Immature natural killer cell (primary cell): ENCODE measurements around the gene DYNLRB1. TPM values are rescaled to one million over a fixed set of nuclear protein-coding genes. Genes with fewer than 3 reads are reported as not detected.

Source experiments
- DNase-seq, 3 donors: peaks; one replicate each; pipeline ENCODE4 v3.0.0; 2022; ENCODE audit warnings: mixed read lengths in 1 of 3
- H3K27ac Mint-ChIP-seq, 6 donors: one replicate each; pipeline ENCODE4 v1.8.0; 2020; ENCODE audit warnings: mixed read lengths in 6 of 6, mild to moderate bottlenecking in 5 of 6, inconsistent platforms in 4 of 6, moderate library complexity in 3 of 6
- H3K27me3 Mint-ChIP-seq, 3 donors: one replicate each; pipeline ENCODE4 v1.8.0; 2020 to 2021; ENCODE audit warnings: low read depth in 3 of 3, mild to moderate bottlenecking in 3 of 3, mixed read lengths in 3 of 3, moderate library complexity in 3 of 3, inconsistent platforms in 1 of 3
- H3K36me3 Mint-ChIP-seq, 3 donors: one replicate each; pipeline ENCODE4 v1.8.0; 2020; ENCODE audit warnings: mixed read lengths in 3 of 3, inconsistent platforms in 2 of 3, mild to moderate bottlenecking in 2 of 3
- H3K4me1 Mint-ChIP-seq, 2 donors: one replicate each; pipeline ENCODE4 v1.8.0; 2020; ENCODE audit warnings: inconsistent platforms in 2 of 2, mild to moderate bottlenecking in 2 of 2, mixed read lengths in 2 of 2, moderate library complexity in 1 of 2
- H3K4me3 Mint-ChIP-seq, 5 donors: one replicate each; pipeline ENCODE4 v1.8.0; 2020; ENCODE audit warnings: mild to moderate bottlenecking in 5 of 5, mixed read lengths in 5 of 5, inconsistent platforms in 3 of 5, moderate library complexity in 3 of 5
- H3K9me3 Mint-ChIP-seq, 6 donors: one replicate each; pipeline ENCODE4 v1.8.0; 2020; ENCODE audit warnings: mild to moderate bottlenecking in 6 of 6, mixed read lengths in 6 of 6, inconsistent platforms in 4 of 6, moderate library complexity in 3 of 6
- polyA plus RNA-seq, 3 donors: library from polyadenylated mRNA; unstranded; fragments of 300-500 nt; fragmentation: Illumina TruSeq; gene quantifications; one replicate each; pipeline ENCODE4 v1.2.3, GENCODE V29; 2021

Gene DYNLRB1
- polyA plus RNA-seq, 3 donors from 2014 or later: 238 to 307 (median 242) TPM

DNA sequence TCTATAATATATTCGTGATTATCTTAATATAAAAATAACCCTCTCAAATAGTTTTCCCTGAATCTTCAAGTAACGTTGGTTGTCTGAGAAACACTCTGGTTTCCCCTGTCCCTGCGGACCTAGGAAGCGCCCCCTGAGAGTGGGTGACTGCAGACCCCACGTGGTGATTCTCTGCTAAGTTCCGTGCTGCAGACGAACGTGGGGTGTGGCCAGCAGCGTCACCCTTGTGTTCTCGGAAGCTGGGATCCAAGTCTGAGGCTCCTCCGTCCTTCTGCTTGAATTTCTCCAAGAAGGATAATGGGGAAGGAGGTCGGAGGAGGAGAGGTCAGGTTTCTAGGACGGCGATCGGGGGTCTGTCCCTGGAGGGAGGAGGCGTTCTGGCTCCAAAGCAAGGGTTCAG, 25.7 kb downstream of the DYNLRB1 start:
- Mint-ChIP-seq H3K9me3 (no peaks in the 10 kb centered on the region), H3K27ac (peak overlapping the region in 2 of 6 donors; percentile 57 to 64), H3K4me3 (no peak overlapping the region), H3K36me3 (peaks cover 3 to 26% (median 5%) of the 10 kb centered on the region in 3 donors), H3K27me3 (peaks cover 0 to 4% (median 4%) of the 10 kb centered on the region in 3 donors), H3K4me1 (peaks cover 25 to 27% of the 10 kb centered on the region in 2 donors)
- no peak for DNase-seq

DNA sequence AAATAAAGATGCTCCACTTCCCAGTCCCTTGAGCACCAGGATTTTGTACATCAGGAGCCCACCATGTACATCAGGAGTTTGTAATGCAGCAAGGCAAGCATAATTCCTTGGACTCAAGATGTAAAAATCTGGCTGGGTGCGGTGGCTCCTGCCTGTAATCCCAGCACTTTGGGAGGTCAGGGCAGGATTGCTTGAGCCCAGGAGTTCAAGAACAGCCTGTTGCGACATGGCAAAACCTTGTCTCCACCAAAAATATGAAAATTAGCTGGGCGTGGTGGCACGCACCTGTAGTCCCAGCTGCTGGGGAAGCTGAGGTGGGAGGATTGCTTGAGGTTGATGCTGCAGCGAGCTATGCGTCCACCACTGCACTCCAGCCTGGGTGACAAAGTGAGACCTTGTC, 26.2 kb downstream of the DYNLRB1 start:
- Mint-ChIP-seq H3K4me1 (peaks cover 25 to 27% of the 10 kb centered on the region in 2 donors), H3K4me3 (no peak overlapping the region), H3K36me3 (peaks cover 4 to 26% (median 5%) of the 10 kb centered on the region in 3 donors), H3K27me3 (peaks cover 2 to 4% (median 4%) of the 10 kb centered on the region in 3 donors), H3K9me3 (no peaks in the 10 kb centered on the region), H3K27ac (peak overlapping the region in 1 of 6 donors; percentile 42)
- no peak for DNase-seq

DNA sequence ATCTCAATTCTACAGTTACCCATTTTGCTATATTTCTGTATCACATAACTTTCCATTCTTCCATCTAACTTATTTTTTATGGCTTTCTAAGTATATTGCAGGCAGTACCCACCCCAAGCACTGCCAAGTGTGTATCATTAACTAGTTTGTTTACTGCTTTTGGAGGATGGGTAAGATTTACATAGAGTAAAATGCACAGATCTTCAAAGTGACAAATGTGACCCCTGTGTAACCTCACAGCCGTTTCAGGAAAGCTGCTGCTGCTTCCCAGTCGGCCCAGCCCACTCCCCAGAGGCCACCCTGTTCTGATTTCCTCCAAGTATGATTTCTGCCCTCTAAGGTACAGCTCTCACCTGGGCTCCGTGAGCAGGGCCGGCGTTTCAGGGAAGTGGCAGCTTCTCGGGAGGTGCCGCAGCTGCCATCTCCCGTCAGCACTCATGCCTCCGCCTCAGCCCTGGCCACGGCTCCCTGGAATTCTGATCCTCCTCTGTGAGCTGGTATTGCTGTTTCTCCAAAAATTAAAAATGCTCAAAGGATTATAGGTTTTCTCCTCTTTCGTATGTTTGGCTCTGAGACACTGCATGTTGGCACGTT, 27.3 kb downstream of the DYNLRB1 start:
- DNase-seq: no peak
- Mint-ChIP-seq H3K27ac (peak overlapping the region in 1 of 6 donors; percentile 57), H3K4me3 (no peak overlapping the region), H3K4me1 (peaks cover 24 to 27% of the 10 kb centered on the region in 2 donors), H3K27me3 (peaks cover 4 to 6% (median 4%) of the 10 kb centered on the region in 3 donors), H3K9me3 (no peaks in the 10 kb centered on the region), H3K36me3 (peaks cover 4 to 25% (median 5%) of the 10 kb centered on the region in 3 donors)

DNA sequence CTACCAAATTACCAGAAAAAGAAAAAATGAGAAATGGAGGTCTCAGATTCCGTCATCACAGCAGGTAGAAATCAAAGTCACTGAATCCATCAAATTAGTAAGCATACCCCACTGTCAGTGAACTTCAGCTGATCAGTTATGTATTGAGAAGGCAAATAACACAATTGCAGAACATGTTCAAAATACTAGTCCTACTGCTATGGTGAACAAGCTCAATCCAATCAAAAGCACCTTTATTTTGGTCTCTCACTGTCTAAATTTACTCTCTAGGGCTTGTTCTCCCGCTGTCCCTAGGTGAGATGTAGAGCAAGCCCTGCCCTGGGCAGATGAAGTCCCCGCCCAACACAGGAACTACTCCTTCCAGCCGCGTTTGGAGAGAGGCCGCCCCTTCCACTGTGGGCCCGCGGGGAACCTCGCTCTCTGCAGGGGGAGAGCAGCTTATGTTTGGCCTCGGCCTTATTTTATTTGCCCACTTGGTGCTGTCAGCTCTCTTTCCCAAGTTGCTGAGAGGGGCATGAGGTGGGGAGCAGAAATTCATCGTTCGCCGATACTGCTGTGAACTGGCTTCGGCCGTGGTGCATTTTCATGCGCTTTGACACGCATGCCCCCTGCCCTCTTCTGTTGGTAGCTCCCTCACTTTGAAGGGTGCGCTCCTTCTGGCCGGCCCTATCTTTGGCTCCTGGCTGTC, 28.0 kb downstream of the DYNLRB1 start:
- DNase-seq: no peak
- Mint-ChIP-seq H3K4me3 (peak overlapping the region in 3 of 5 donors; percentile 27 to 54 (median 48)), H3K27ac (peak overlapping the region in 3 of 6 donors; percentile 28 to 47 (median 45)), H3K36me3 (peaks cover 4 to 19% (median 5%) of the 10 kb centered on the region in 3 donors), H3K27me3 (peaks cover 4 to 6% (median 5%) of the 10 kb centered on the region in 3 donors), H3K9me3 (no peaks in the 10 kb centered on the region), H3K4me1 (peaks cover 22 to 27% of the 10 kb centered on the region in 2 donors)

- H3K36me3 Mint-ChIP-seq: peaks cover 0 to 4% (median 3%) of the 10 kb centered on the region in 3 donors
- DNase-seq: no peak
- H3K27ac Mint-ChIP-seq: peak overlapping the region in 1 of 6 donors; percentile 7
- H3K27me3 Mint-ChIP-seq: peaks cover 4 to 7% (median 6%) of the 10 kb centered on the region in 3 donors
- no peaks in the 10 kb centered on the region for H3K9me3 Mint-ChIP-seq
- H3K4me1 Mint-ChIP-seq: peaks cover 7 to 10% of the 10 kb centered on the region in 2 donors
- no peak overlapping the region for H3K4me3 Mint-ChIP-seq
These were observed 30.5 kb downstream of the DYNLRB1 start for GRCh38 chr20:34546751-34547181.

- peaks cover 7 to 10% of the 10 kb centered on the region in 2 donors for H3K4me1 Mint-ChIP-seq
- H3K27ac Mint-ChIP-seq: peak overlapping the region in 1 of 6 donors; percentile 40
- H3K9me3 Mint-ChIP-seq: no peaks in the 10 kb centered on the region
- peaks cover 0 to 4% (median 3%) of the 10 kb centered on the region in 3 donors for H3K36me3 Mint-ChIP-seq
- DNase-seq: no peak
- peaks cover 4 to 12% (median 6%) of the 10 kb centered on the region in 3 donors for H3K27me3 Mint-ChIP-seq
- H3K4me3 Mint-ChIP-seq: no peak overlapping the region
These were observed 31.8 kb downstream of the DYNLRB1 start for GRCh38 chr20:34547844-34548613.

DNA sequence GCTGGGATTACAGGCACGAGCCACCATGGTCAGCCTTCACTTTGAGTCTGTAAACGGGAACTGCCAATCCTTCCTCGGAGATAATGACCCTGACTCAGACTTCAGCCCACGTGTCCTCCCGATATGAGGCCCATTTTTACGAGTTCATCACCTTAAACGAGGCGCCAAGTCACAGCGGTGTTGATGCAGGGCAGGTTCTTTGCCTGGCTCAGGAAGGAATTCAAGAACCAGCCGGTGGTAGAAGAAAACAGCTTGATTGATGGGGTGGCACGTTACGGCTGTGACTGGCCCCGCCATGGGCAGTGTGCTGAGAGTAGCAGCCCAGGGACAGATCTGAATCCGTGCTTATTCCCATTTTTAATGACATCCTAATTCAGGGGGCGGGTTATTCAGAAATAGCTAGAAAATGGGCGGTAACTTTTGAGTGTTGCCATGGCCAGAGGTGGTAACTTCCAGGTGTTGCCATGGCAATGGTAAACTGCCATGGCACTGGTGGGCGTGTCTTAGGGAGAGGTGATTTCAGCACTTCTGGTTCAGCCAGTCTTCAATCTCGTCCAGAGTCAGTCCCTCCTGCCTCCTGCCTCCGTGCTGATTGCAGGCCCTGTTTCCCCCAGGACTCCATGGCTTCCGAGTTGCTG, 33.2 kb downstream of the DYNLRB1 start:
- no peak for DNase-seq
- H3K27ac Mint-ChIP-seq: no peak overlapping the region
- peaks cover 0 to 4% (median 0%) of the 10 kb centered on the region in 3 donors for H3K36me3 Mint-ChIP-seq
- H3K4me3 Mint-ChIP-seq: no peak overlapping the region
- peaks cover 4 to 5% of the 10 kb centered on the region in 2 donors for H3K4me1 Mint-ChIP-seq
- H3K27me3 Mint-ChIP-seq: peaks cover 4 to 12% (median 6%) of the 10 kb centered on the region in 3 donors
- H3K9me3 Mint-ChIP-seq: no peaks in the 10 kb centered on the region

DNA sequence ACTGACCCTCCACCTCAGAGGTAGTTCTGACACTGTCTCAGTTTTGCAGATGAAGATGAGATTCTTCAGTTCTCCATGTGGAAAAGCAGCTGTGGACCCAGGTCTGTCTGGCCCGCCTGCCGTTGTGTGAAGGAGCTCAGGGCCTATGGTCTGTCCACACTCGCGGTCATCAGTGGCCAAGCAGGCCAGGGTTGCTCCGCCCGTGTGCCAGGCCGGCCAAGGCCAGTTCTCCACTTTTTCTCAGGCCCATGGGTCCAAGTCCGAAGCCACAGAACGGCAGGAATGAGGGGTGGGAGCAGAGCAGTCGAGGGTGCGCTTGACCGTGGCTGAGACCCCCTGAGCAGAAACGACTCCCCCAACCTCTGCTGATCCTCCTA, 33.7 kb downstream of the DYNLRB1 start:
- Mint-ChIP-seq H3K27ac (no peak overlapping the region), H3K4me3 (no peak overlapping the region), H3K27me3 (peaks cover 4 to 9% (median 6%) of the 10 kb centered on the region in 3 donors), H3K36me3 (peaks cover 0 to 4% (median 0%) of the 10 kb centered on the region in 3 donors), H3K4me1 (no peaks in the 10 kb centered on the region), H3K9me3 (no peaks in the 10 kb centered on the region)
- no peak for DNase-seq

GRCh38 chr20:34552569-34552968, 36.3 kb downstream of the DYNLRB1 start:
- Mint-ChIP-seq H3K4me1 (peaks cover 0 to 5% of the 10 kb centered on the region in 2 donors), H3K4me3 (no peak overlapping the region), H3K36me3 (no peaks in the 10 kb centered on the region), H3K27ac (peak overlapping the region in 3 of 6 donors; percentile 34 to 74 (median 53)), H3K9me3 (no peaks in the 10 kb centered on the region), H3K27me3 (peaks cover 0 to 7% (median 3%) of the 10 kb centered on the region in 3 donors)
- DNase-seq: no peak

DNA sequence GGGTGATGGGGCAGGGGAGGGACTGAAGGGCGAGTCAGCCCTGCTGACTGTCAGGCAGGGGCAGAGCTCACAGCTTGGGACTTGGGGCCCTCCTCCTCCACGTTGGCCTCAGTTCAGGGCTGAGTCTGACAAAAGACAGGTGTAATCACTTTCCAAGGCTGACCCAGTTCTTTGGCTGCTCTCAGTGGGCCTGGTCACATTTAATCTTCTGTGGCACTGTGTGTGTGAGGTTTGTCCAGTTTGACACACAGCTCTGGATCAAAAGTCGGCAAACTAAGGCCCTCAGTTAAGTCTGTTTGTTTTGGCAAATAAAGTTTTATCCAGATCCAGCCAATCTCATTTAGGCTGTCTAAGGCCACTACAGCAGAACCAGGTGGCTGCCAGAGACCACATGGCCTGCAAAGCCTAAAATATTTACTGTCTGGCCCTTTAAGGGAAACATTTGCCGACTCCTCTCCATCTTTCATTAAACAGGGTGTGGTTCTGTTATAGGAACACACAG, 37.2 kb downstream of the DYNLRB1 start:
- no peaks in the 10 kb centered on the region for H3K9me3 Mint-ChIP-seq
- peaks cover 8 to 10% of the 10 kb centered on the region in 2 donors for H3K4me1 Mint-ChIP-seq
- no peaks in the 10 kb centered on the region for H3K36me3 Mint-ChIP-seq
- H3K27ac Mint-ChIP-seq: no peak overlapping the region
- DNase-seq: no peak
- peaks cover 4 to 14% (median 5%) of the 10 kb centered on the region in 3 donors for H3K27me3 Mint-ChIP-seq
- H3K4me3 Mint-ChIP-seq: no peak overlapping the region

DNA sequence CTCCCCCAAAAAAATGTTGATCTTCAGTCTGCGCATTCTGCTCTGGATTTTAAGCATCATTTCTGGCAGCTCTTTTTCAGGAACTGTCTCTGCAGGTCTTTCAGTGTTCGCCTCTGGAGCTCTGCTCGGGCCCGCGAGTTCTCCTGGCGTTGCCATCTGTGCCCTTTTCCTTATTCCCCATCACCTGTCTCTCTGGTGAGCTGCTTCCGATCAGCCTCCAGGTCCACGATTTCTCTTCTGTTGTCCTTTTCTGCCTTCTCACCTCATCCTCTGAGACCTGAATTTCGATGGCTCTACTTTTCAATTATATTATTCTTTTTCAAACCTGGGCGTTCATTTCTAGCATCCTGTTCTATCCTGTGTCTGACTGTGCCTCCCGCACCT, 41.7 kb downstream of the DYNLRB1 start:
- Mint-ChIP-seq H3K36me3 (no peaks in the 10 kb centered on the region), H3K4me1 (peaks cover 8 to 10% of the 10 kb centered on the region in 2 donors)

DNA sequence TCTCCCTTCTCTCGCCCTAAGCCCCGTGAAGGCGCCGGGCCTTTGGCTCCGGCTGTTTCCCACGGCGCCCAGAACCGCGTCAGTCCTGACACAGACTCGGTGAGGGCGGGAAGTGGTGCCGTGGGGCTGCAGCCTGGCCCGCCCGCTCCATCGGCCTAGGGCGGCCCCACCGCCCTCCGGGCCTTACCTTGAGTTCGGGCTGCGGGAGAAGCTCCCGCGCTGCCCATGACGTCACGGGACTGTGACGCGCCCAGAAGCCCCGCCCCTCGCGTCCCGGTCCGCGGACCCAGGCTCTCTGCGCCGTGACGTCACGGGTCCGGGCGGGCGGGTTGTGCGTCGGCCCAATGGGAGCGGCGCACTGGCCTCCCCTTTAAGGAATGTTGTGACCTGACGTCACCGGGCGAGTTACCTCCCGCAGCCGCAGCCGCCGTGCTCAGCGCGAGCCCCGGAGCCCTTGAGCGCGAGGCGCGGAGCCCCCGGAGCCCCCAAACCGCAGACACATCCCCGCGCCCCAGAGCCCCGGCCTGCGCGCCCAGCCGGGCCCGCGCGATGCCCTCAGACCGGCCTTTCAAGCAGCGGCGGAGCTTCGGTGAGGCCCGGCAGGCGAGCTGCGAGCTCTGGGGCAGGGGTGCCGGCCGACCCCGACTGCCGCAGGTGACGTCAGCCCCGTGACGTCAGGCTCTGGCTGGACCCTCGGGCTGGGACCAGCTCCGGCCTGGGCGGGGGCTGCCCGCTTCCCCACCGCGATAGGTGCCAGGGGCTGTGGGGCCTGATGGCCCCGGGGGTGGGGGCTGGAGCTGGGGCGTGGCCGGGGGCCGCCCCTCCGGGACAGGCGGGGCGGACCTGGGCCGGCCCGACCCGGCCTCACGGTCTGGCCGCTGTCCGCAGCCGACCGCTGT, 42.3 kb downstream of the DYNLRB1 start, which contains the start of gene MAP1LC3A:
TSS of gene MAP1LC3A (plus strand) at position 399 of the 899 bp plus-strand sequence. CDS start at position 550, 151 bp downstream.
- Mint-ChIP-seq H3K27me3 (peaks cover 10 to 18% (median 13%) of the 10 kb centered on the region in 3 donors), H3K4me1 (peaks cover 8 to 10% of the 10 kb centered on the region in 2 donors), H3K36me3 (no peaks in the 10 kb centered on the region), H3K9me3 (no peaks in the 10 kb centered on the region), H3K4me3 (peak within 1 kb of the TSS; percentile 84 to 96 (median 90)), H3K27ac (peak within 1 kb of the TSS; percentile 90 to 98 (median 96))
- DNase-seq: peak; percentile 95 to 97 (median 96)

More for the DNA sequence above, 41.7 kb downstream of the DYNLRB1 start:
- H3K27ac Mint-ChIP-seq: peak overlapping the region; percentile 90 to 98 (median 96)
- peak overlapping the region; percentile 84 to 96 (median 90) for H3K4me3 Mint-ChIP-seq
- H3K9me3 Mint-ChIP-seq: no peaks in the 10 kb centered on the region
- DNase-seq: no peak
- peaks cover 10 to 18% (median 13%) of the 10 kb centered on the region in 3 donors for H3K27me3 Mint-ChIP-seq
